Activated T-cell treated with anti-CD3 and anti-CD28 coated beads, Interleukin-2, amount 50 U/mL, for 4 hours (primary cell): Measurements from ENCODE around the gene PPAT. TPM values are rescaled to one million over a fixed set of nuclear protein-coding genes. Genes with fewer than 3 reads are reported as not detected.
"Not testable (repeated sequence)": the region's sequence is repeated elsewhere in the genome, so short reads cannot be mapped to it uniquely, and the experiment has no call there.

Experiments
- ATAC-seq, 2 donors: fragments of 200-7000 bp; cut with Tn5 transposase; one replicate each; pipeline ENCODE4 v1.10.0; 2021
- DNase-seq: peaks from one replicate; pipeline ENCODE4 v3.0.0-alpha.2; 2020
- H3K27me3 Mint-ChIP-seq: one replicate; pipeline ENCODE4 v1.8.0; 2021; ENCODE audit warnings: low read depth, mixed read lengths
- H3K36me3 Mint-ChIP-seq: one replicate; pipeline ENCODE4 v1.8.0; 2022; ENCODE audit warnings: mixed read lengths; ENCODE audit not compliant: insufficient read depth
- H3K4me1 Mint-ChIP-seq: one replicate; pipeline ENCODE4 v1.8.0; 2021; ENCODE audit warnings: low read depth, mixed read lengths
- H3K4me3 Mint-ChIP-seq: one replicate; pipeline ENCODE4 v1.8.0; 2021; ENCODE audit warnings: mild to moderate bottlenecking, moderate library complexity, mixed read lengths
- H3K9me3 Mint-ChIP-seq: one replicate; pipeline ENCODE4 v1.8.0; 2021; ENCODE audit warnings: mixed read lengths
- total RNA-seq, 3 donors: library from RNA; stranded (reverse); gene quantifications; one replicate each; pipeline ENCODE4 v1.2.1, GENCODE V29; 2021

PPAT gene
- total RNA-seq, 3 donors from 2014 or later = 68.9 to 79.0 (median 76.7) TPM

GRCh38 chr4:56450342-56450741 is 14.9 kb upstream of the PPAT start:
- no peaks in the 10 kb centered on the region for H3K27me3 Mint-ChIP-seq
- no peak for DNase-seq

GRCh38 chr4:56449475-56449874 is 14.1 kb upstream of the PPAT start:
- H3K9me3 Mint-ChIP-seq, H3K4me3 Mint-ChIP-seq, H3K4me1 Mint-ChIP-seq, ATAC-seq, H3K27me3 Mint-ChIP-seq, DNase-seq: not testable (repeated sequence)
- H3K36me3 Mint-ChIP-seq = peaks cover 56% of the 10 kb centered on the region

More at GRCh38 chr4:56450342-56450741, 14.9 kb upstream of the PPAT start:
- Mint-ChIP-seq H3K4me3 (no peak overlapping the region), H3K9me3 (no peaks in the 10 kb centered on the region), H3K36me3 (peaks cover 53% of the 10 kb centered on the region), H3K4me1 (no peaks in the 10 kb centered on the region)
- ATAC-seq = no peak

DNA sequence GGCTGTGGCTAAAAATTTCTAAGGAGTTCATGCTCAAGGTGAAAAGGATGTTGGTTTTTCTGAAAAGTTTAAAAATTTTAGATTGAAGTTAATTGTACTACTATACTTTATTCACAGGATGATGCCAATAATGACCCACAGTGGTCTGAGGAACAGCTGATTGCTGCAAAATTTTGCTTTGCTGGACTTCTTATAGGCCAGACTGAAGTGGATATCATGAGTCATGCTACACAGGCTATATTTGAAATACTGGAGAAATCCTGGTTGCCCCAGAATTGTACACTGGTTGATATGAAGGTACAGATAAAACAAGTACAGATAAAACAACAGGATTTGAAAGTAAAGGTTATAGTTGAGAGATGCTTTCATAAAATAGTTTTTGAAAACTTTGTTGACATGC is 12.9 kb upstream of the PPAT start:
- Mint-ChIP-seq H3K4me3 (no peak overlapping the region), H3K27me3 (no peaks in the 10 kb centered on the region), H3K9me3 (no peaks in the 10 kb centered on the region), H3K36me3 (peaks cover 58% of the 10 kb centered on the region), H3K4me1 (no peaks in the 10 kb centered on the region)
- no peak for DNase-seq
- ATAC-seq = no peak

- no peak for DNase-seq
- H3K4me3 Mint-ChIP-seq = no peak overlapping the region
- peaks cover 12% of the 10 kb centered on the region for H3K4me1 Mint-ChIP-seq
- H3K27me3 Mint-ChIP-seq = no peaks in the 10 kb centered on the region
- H3K9me3 Mint-ChIP-seq = no peaks in the 10 kb centered on the region
- ATAC-seq = no peak
- peaks cover 51% of the 10 kb centered on the region for H3K36me3 Mint-ChIP-seq
These were observed 10.3 kb upstream of the PPAT start for GRCh38 chr4:56445699-56446098.

DNA sequence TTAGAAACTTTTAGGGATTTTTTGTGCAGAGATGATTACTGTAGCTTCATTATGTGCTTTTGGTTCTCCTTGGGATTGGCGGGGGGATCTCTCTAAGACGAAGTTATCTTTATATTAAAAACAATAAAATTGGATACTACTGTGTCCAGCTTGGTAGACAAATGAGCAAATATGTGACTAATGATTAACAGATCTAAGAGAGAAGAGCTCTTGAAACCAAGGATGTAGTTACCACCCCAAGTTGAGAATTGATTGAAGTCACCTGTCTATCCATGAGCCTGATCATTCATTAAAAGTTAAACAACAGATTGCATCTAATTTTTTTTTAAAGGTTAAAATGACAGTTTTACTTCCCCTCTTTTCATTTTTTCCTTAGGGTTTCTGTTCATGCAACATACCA is 9.3 kb upstream of the PPAT start:
- DNase-seq (no peak), ATAC-seq (no peak)
- H3K9me3 Mint-ChIP-seq = no peaks in the 10 kb centered on the region
- peaks cover 18% of the 10 kb centered on the region for H3K4me1 Mint-ChIP-seq
- H3K4me3 Mint-ChIP-seq = no peak overlapping the region
- H3K27me3 Mint-ChIP-seq = no peaks in the 10 kb centered on the region
- H3K36me3 Mint-ChIP-seq = peaks cover 44% of the 10 kb centered on the region

DNA sequence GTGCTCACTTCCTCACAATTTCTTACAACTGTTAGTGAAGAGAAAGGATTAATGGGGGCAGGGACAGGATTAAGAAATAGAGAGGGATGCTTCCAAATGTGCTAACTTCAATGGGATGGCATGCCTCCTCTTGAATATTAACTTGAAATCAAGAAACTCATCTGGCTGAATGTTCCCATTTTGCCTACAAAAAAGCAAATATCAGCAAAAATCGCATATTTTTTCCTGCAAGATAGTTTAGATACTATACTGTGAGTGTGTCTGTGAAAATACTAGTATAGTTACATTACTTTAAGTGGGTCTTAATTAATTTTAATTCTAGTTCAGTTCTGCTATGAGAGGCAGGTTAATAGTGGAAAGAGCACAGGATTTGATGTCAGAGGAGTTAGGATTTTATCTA is 5.6 kb upstream of the PPAT start:
- no peak for DNase-seq
- H3K27me3 Mint-ChIP-seq = no peaks in the 10 kb centered on the region
- H3K36me3 Mint-ChIP-seq = peaks cover 33% of the 10 kb centered on the region
- H3K4me3 Mint-ChIP-seq = no peak overlapping the region
- H3K9me3 Mint-ChIP-seq = no peaks in the 10 kb centered on the region
- peaks cover 36% of the 10 kb centered on the region for H3K4me1 Mint-ChIP-seq
- ATAC-seq = no peak

GRCh38 chr4:56438766-56439165 is 3.4 kb upstream of the PPAT start:
- H3K9me3 Mint-ChIP-seq = no peaks in the 10 kb centered on the region
- ATAC-seq (no peak), DNase-seq (no peak)
- peaks cover 47% of the 10 kb centered on the region for H3K4me1 Mint-ChIP-seq
- H3K36me3 Mint-ChIP-seq = peaks cover 24% of the 10 kb centered on the region
- H3K4me3 Mint-ChIP-seq = no peak overlapping the region
- no peaks in the 10 kb centered on the region for H3K27me3 Mint-ChIP-seq

- Mint-ChIP-seq H3K36me3 (peaks cover 11% of the 10 kb centered on the region), H3K27me3 (no peaks in the 10 kb centered on the region), H3K9me3 (no peaks in the 10 kb centered on the region), H3K4me1 (peaks cover 43% of the 10 kb centered on the region), H3K4me3 (peak overlapping the region; percentile 95)
- peak; percentile 2 to 3 for ATAC-seq
- DNase-seq = no peak
These were observed 746 bp downstream of the PPAT start for GRCh38 chr4:56434599-56435139.

GRCh38 chr4:56433280-56433679 is 2.1 kb downstream of the PPAT start:
- Mint-ChIP-seq H3K4me3 (peak overlapping the region; percentile 95), H3K9me3 (no peaks in the 10 kb centered on the region), H3K27me3 (no peaks in the 10 kb centered on the region), H3K4me1 (peaks cover 39% of the 10 kb centered on the region), H3K36me3 (peaks cover 7% of the 10 kb centered on the region)
- no peak for DNase-seq
- no peak for ATAC-seq

GRCh38 chr4:56430203-56430602 is 5.2 kb downstream of the PPAT start:
- Mint-ChIP-seq H3K4me3 (no peak overlapping the region), H3K4me1 (peaks cover 32% of the 10 kb centered on the region), H3K9me3 (no peaks in the 10 kb centered on the region), H3K36me3 (peaks cover 6% of the 10 kb centered on the region), H3K27me3 (no peaks in the 10 kb centered on the region)
- ATAC-seq (no peak), DNase-seq (no peak)

GRCh38 chr4:56427179-56427578 is 8.2 kb downstream of the PPAT start:
- no peak overlapping the region for H3K4me3 Mint-ChIP-seq
- peaks cover 5% of the 10 kb centered on the region for H3K36me3 Mint-ChIP-seq
- DNase-seq (no peak), ATAC-seq (no peak)
- no peaks in the 10 kb centered on the region for H3K9me3 Mint-ChIP-seq
- peaks cover 17% of the 10 kb centered on the region for H3K4me1 Mint-ChIP-seq
- H3K27me3 Mint-ChIP-seq = no peaks in the 10 kb centered on the region

DNA sequence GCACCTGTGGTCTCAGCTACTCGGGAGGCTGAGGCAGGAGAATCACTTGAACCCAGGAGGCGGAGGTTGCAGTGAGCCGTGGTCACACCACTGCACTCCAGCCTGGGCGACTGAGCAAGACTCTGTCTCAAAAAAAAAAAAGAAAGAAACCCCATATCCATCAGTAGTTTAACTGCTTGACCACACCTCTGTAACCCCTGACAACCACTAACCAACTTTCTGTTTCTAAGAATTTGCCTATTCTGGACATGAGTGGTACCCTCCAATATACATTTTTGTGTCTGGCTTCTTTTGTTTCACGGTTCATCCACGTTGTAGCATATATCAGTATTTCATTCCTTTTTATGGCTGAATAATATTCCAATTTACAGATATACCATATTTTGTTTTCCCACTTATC is 9.1 kb downstream of the PPAT start:
- Mint-ChIP-seq H3K4me1 (peaks cover 13% of the 10 kb centered on the region), H3K9me3 (no peaks in the 10 kb centered on the region), H3K36me3 (peaks cover 5% of the 10 kb centered on the region), H3K4me3 (no peak overlapping the region), H3K27me3 (no peaks in the 10 kb centered on the region)
- no peak for ATAC-seq
- no peak for DNase-seq

DNA sequence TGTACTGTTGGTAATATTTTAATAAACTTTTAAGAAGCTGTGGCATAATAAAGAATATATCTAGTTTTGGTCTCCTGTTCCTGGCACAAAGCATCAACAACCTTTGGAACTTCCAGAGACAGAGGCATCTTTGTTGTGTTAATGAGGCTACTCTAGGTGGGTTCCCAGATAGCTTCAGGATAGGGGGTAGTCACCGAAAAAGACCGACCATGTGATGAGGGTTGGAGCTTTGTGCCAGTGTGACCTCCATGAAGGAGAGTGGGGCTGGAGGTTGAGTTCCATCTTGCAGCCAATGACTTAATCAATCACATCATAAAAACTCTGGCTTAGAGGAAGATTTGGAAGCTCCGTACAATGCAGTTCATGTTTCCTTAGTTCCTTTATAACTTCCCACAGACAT is 9.9 kb downstream of the PPAT start:
- no peak for ATAC-seq
- H3K4me1 Mint-ChIP-seq = peaks cover 12% of the 10 kb centered on the region

DNA sequence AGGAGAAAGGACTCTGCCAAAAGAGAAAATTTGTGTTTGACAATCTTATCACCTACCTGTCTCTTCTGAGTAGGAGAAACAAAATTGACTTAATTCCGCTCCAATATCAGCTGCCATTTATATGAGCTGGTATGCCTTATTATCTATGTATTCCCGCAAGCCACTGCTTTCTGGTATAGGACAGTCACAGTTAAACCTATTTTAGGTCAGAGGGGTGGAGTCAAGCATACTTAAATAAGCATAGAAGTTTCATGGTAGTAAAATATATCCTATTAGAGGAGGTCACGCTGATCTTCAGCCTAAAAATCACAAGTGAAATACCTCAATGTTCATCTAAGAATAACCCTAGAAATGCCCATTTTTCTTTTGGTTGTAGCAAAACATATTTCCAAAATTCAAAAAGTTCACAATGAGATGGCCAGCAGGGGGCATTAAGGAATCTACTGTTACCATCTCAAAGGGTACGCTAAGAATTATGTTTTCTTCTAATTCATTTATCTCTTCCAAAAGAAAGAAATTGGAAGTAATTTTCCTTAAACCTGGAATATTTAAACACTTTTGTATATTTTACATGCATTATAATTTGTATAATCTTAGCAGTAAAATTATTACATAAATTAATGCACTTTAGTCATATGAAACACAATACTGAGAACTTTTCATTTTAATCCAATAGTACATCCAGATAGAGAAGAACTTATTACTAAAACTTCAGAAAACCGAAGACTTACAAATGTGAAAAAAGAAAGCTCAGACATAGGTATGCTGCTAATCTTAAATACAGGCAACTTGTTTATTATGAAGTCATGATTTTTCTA is 10.5 kb downstream of the PPAT start:
- Mint-ChIP-seq H3K27me3 (no peaks in the 10 kb centered on the region), H3K9me3 (no peaks in the 10 kb centered on the region), H3K36me3 (peaks cover 5% of the 10 kb centered on the region), H3K4me1 (peaks cover 12% of the 10 kb centered on the region), H3K4me3 (no peak overlapping the region)
- peak; percentile 38 for DNase-seq
- ATAC-seq = no peak

More for the DNA sequence above, 9.9 kb downstream of the PPAT start:
- DNase-seq = no peak
- Mint-ChIP-seq H3K36me3 (peaks cover 5% of the 10 kb centered on the region), H3K4me3 (no peak overlapping the region), H3K27me3 (no peaks in the 10 kb centered on the region), H3K9me3 (no peaks in the 10 kb centered on the region)

DNA sequence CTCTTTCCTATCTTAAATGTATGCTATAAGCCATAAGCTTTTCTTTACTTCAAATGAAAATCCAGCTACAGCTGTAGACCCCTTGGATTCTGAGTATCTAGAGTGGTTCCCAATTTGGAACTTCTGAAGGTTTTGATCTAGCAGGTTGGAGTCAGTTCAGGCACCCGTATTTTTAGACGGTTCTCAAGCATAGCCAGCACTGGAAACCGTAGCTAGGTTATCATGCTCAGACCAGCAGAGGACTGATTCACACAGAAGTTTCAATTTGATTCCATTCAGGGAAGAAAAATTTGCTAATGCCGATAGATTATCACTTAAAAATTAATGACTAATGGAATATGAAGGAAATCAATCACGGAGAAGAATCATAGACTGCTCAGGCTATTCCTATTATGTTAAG is 11.2 kb downstream of the PPAT start:
- Mint-ChIP-seq H3K9me3 (no peaks in the 10 kb centered on the region), H3K27me3 (no peaks in the 10 kb centered on the region), H3K4me1 (peaks cover 6% of the 10 kb centered on the region), H3K36me3 (peaks cover 7% of the 10 kb centered on the region), H3K4me3 (no peak overlapping the region)
- ATAC-seq (no peak), DNase-seq (no peak)
